Esophagus muscularis mucosa (tissue), 4 donors: ENCODE measurements around the gene SDHC. TPM values are rescaled to one million over a fixed set of nuclear protein-coding genes. Genes with fewer than 3 reads are reported as not detected.
"Not testable (repeated sequence)": the region's sequence is repeated elsewhere in the genome, so short reads cannot be mapped to it uniquely, and the experiment has no call there.

Source experiments
- DNase-seq: peaks from one replicate; pipeline ENCODE4 v3.0.0-alpha.2; 2017; ENCODE audit errors: extremely low spot score
- H3K27ac ChIP-seq, 4 donors: fragments of 200-600 bp; sonication (generic); replicated peaks in 1 of 4; 1 replicate in 3 of 4; 2 replicates in 1 of 4; pipeline ENCODE4 v1.5.1; 2016 to 2019; ENCODE audit warnings: mild to moderate bottlenecking in 1 of 4
- H3K27me3 ChIP-seq, 4 donors: fragments of 200-600 bp; sonication (generic); one replicate each; pipeline versions ENCODE4 v1.5.1 to v1.6.0; 2016 to 2019
- H3K36me3 ChIP-seq, 4 donors: fragments of 200-600 bp; sonication (generic); one replicate each; pipeline ENCODE4 v1.5.1; 2016 to 2019
- H3K4me1 ChIP-seq, 4 donors: fragments of 200-600 bp; sonication (generic); one replicate each; pipeline ENCODE4 v1.5.1; 2016 to 2019
- H3K4me3 ChIP-seq, 4 donors: fragments of 200-600 bp; sonication (generic); 1 replicate in 2 of 4; 2 replicates in 2 of 4; pipeline ENCODE4 v1.5.1; 2016 to 2019; ENCODE audit warnings: mild to moderate bottlenecking in 4 of 4, moderate library complexity in 1 of 4
- H3K9me3 ChIP-seq, 4 donors: fragments of 200-600 bp; sonication (generic); 1 replicate in 3 of 4; 2 replicates in 1 of 4; pipeline ENCODE4 v1.5.1; 2016 to 2019
- CTCF ChIP-seq, 3 experiments: fragments of 200-600 bp in 2 of 3; fragments of 450-650 bp in 1 of 3; sonication (generic) in 2 of 3; IDR thresholded peaks; one replicate each; pipeline ENCODE4 v1.5.1; 2017 to 2019; ENCODE audit warnings: antibody characterized with exemption in 3 of 3, mild to moderate bottlenecking in 2 of 3, moderate library complexity in 1 of 3
- EP300 ChIP-seq: sonication (generic); formaldehyde crosslinking; IDR thresholded peaks from one replicate; pipeline ENCODE4 v1.6.1; 2017; ENCODE audit warnings: antibody characterized with exemption
- POLR2A ChIP-seq: fragments of 450-650 bp; IDR thresholded peaks from one replicate; pipeline ENCODE4 v1.6.1; 2017; ENCODE audit warnings: antibody characterized with exemption, moderate library complexity, mild to moderate bottlenecking, low read depth
- POLR2AphosphoS5 ChIP-seq, 2 donors: sonication (generic); formaldehyde crosslinking; IDR thresholded peaks; one replicate each; pipeline ENCODE4 v1.6.1; 2017; ENCODE audit warnings: antibody characterized with exemption in 2 of 2
- WGBS: methylation state at CpG from one replicate; pipeline ENCODE4 v1.1.5; 2018; 5-methylcytosine and 5-hydroxymethylcytosine counted together
- intact Hi-C: fragments of 100-400 bp; cut with DNase I; formaldehyde crosslinking; loops from one replicate; pipeline ENCODE4 v1.15.1; 2023
- small RNA-seq, 3 donors: library from RNA; depleted of rRNA; stranded (forward); fragments of <200 nt; gene quantifications; one replicate each; pipeline ENCODE3, GENCODE V24; 2016
- total RNA-seq, 4 donors: library from RNA; depleted of rRNA; stranded (reverse); fragments of >200 nt; gene quantifications; one replicate each; pipeline versions ENCODE4 v1.1.0 to v1.2.1, GENCODE V29; 2016

SDHC gene
- total RNA-seq, 4 donors from 2014 or later: 18.7 to 64.8 (median 30.1) TPM

- no peak for DNase-seq
- Histone ChIP-seq H3K27me3 (peaks cover 0 to 6% (median 0%) of the 10 kb centered on the region in 4 donors), H3K4me3 (no peak overlapping the region), H3K4me1 (peaks cover 0 to 13% (median 0%) of the 10 kb centered on the region in 4 donors), H3K36me3 (peaks cover 0 to 5% (median 0%) of the 10 kb centered on the region in 4 donors), H3K27ac (no peak overlapping the region), H3K9me3 (no peaks in the 10 kb centered on the region)
- TF ChIP-seq POLR2AphosphoS5 (IDR thresholded peaks at IDR 0.05) (no peak), POLR2A (no peak), EP300 (no peak), CTCF (IDR thresholded peaks at IDR 0.05) (no peak)
- WGBS: 88% methylated on average over 6 of the region's 6 CpGs
- intact Hi-C loops: no loop called here
These were observed 93.3 kb downstream of the SDHC start for GRCh38 chr1:161407451-161407985.

GRCh38 chr1:161408429-161409052 is 94.4 kb downstream of the SDHC start:
- TF ChIP-seq POLR2A: no peak
- TF ChIP-seq CTCF (IDR thresholded peaks at IDR 0.05): no peak
- TF ChIP-seq EP300: no peak
- TF ChIP-seq POLR2AphosphoS5 (IDR thresholded peaks at IDR 0.05): no peak
- no peak overlapping the region for H3K4me3 ChIP-seq
- peaks cover 0 to 6% (median 0%) of the 10 kb centered on the region in 4 donors for H3K27me3 ChIP-seq
- peaks cover 0 to 5% (median 0%) of the 10 kb centered on the region in 4 donors for H3K36me3 ChIP-seq
- intact Hi-C loops: no loop called here
- no peak for DNase-seq
- peaks cover 0 to 13% (median 0%) of the 10 kb centered on the region in 4 donors for H3K4me1 ChIP-seq
- H3K9me3 ChIP-seq: no peaks in the 10 kb centered on the region
- WGBS: 55% methylated on average over 3 of the region's 3 CpGs
- H3K27ac ChIP-seq: no peak overlapping the region

- peaks cover 0 to 13% (median 0%) of the 10 kb centered on the region in 4 donors for H3K4me1 ChIP-seq
- DNase-seq, H3K27ac ChIP-seq, H3K36me3 ChIP-seq, H3K9me3 ChIP-seq, H3K4me3 ChIP-seq, intact Hi-C loops, H3K27me3 ChIP-seq: not testable (repeated sequence)
- 82% methylated on average over 11 of the region's 13 CpGs for WGBS
These were observed 95.9 kb downstream of the SDHC start for GRCh38 chr1:161409848-161410635.

- DNase-seq, H3K4me3 ChIP-seq, H3K27ac ChIP-seq, H3K27me3 ChIP-seq, H3K9me3 ChIP-seq, intact Hi-C loops, H3K36me3 ChIP-seq: not testable (repeated sequence)
- 85% methylated on average over 4 of the region's 4 CpGs for WGBS
- peaks cover 0 to 13% (median 0%) of the 10 kb centered on the region in 4 donors for H3K4me1 ChIP-seq
These were observed 96.4 kb downstream of the SDHC start for GRCh38 chr1:161410636-161410970.

Small RNAs within 50 kb of the gene (small RNA-seq; reads per million reads assigned to genes)
- 0 reads per million in 3 donors for gene AL592295.2
- gene RNU6-481P: 0 reads per million in 3 donors

Other genes starting within 250 kb of the SDHC start
- 10 to 100 TPM in 1 of 4 donors, 1 to 10 TPM in 3; 4.6 to 14.1 (median 6.9) TPM for gene ARHGAP30, start 244.5 kb upstream of the SDHC start, total RNA-seq
- gene NECTIN4, start 224.8 kb upstream of the SDHC start, total RNA-seq: not detected
- 1 to 10 TPM; 5.1 to 8.3 (median 7.6) TPM for gene KLHDC9, start 216.0 kb upstream of the SDHC start, total RNA-seq
- gene PFDN2, start 196.3 kb upstream of the SDHC start, total RNA-seq: 10 to 100 TPM; 19.5 to 52.0 (median 40.5) TPM
- gene NIT1, start 196.3 kb upstream of the SDHC start, total RNA-seq: 10 to 100 TPM; 32.8 to 35.6 (median 34.8) TPM
- gene DEDD, start 181.7 kb upstream of the SDHC start, total RNA-seq: 10 to 100 TPM; 37.0 to 82.5 (median 47.7) TPM
- 10 to 100 TPM; 62.8 to 86.1 (median 71.6) TPM for gene UFC1, start 160.4 kb upstream of the SDHC start, total RNA-seq
- 10 to 100 TPM; 13.3 to 25.3 (median 16.3) TPM for gene USP21, start 154.9 kb upstream of the SDHC start, total RNA-seq
- gene PPOX, start 148.0 kb upstream of the SDHC start, total RNA-seq: 10 to 100 TPM; 12.8 to 22.1 (median 15.8) TPM
- 10 to 100 TPM; 14.1 to 26.5 (median 21.8) TPM for gene B4GALT3, start 136.9 kb upstream of the SDHC start, total RNA-seq
- 100 to 1,000 TPM in 1 of 4 donors, 10 to 100 TPM in 1, 1 to 10 TPM in 2; 2.5 to 126 (median 12.0) TPM for gene ADAMTS4, start 115.3 kb upstream of the SDHC start, total RNA-seq
- gene NDUFS2, start 112.0 kb upstream of the SDHC start, total RNA-seq: 100 to 1,000 TPM in 3 of 4 donors, 10 to 100 TPM in 1; 68.5 to 131 (median 122) TPM
- 100 to 1,000 TPM in 1 of 4 donors, 10 to 100 TPM in 3; 32.8 to 145 (median 47.4) TPM for gene FCER1G, start 99.1 kb upstream of the SDHC start, total RNA-seq
- not detected for gene APOA2, start 90.8 kb upstream of the SDHC start, total RNA-seq
- gene TOMM40L, start 88.3 kb upstream of the SDHC start, total RNA-seq: 10 to 100 TPM in 3 of 4 donors, 1 to 10 TPM in 1; 9.1 to 24.1 (median 16.3) TPM
- not detected for gene NR1I3, start 76.2 kb upstream of the SDHC start, total RNA-seq
- gene PCP4L1, start 55.6 kb upstream of the SDHC start, total RNA-seq: 10 to 100 TPM in 1 of 4 donors, 1 to 10 TPM in 3; 3.3 to 12.7 (median 6.7) TPM
- gene MPZ, start 4.4 kb upstream of the SDHC start, total RNA-seq: 10 to 100 TPM in 3 of 4 donors, 1 to 10 TPM in 1; 7.5 to 18.4 (median 17.6) TPM
- not detected for gene CFAP126, start 53.5 kb downstream of the SDHC start, total RNA-seq
- 10 to 100 TPM; 19.0 to 89.0 (median 31.2) TPM for gene FCGR2A, start 191.1 kb downstream of the SDHC start, total RNA-seq
- 1 to 10 TPM; 1.8 to 6.5 (median 3.3) TPM for gene HSPA6, start 210.2 kb downstream of the SDHC start, total RNA-seq
- 10 to 100 TPM in 2 of 4 donors, 1 to 10 TPM in 2; 7.6 to 18.7 (median 10.2) TPM for gene FCGR3A, start 235.4 kb downstream of the SDHC start, total RNA-seq